GM21576 (cell line): ENCODE data around the gene SLC19A1.
"Not testable (repeated sequence)": the region's sequence is repeated elsewhere in the genome, so short reads cannot be mapped to it uniquely, and the experiment has no call there.

Experiments
- ATAC-seq: cut with Tn5 transposase; IDR thresholded peaks from one replicate; pipeline ENCODE4 v1.9.1; 2021; ENCODE audit warnings: mild to moderate bottlenecking, moderate library complexity; ENCODE audit not compliant: unreplicated experiment

SLC19A1 gene

GRCh38 chr21:45577801-45578175 lies 35.5 kb upstream of the SLC19A1 start:
- no peak for ATAC-seq

DNA sequence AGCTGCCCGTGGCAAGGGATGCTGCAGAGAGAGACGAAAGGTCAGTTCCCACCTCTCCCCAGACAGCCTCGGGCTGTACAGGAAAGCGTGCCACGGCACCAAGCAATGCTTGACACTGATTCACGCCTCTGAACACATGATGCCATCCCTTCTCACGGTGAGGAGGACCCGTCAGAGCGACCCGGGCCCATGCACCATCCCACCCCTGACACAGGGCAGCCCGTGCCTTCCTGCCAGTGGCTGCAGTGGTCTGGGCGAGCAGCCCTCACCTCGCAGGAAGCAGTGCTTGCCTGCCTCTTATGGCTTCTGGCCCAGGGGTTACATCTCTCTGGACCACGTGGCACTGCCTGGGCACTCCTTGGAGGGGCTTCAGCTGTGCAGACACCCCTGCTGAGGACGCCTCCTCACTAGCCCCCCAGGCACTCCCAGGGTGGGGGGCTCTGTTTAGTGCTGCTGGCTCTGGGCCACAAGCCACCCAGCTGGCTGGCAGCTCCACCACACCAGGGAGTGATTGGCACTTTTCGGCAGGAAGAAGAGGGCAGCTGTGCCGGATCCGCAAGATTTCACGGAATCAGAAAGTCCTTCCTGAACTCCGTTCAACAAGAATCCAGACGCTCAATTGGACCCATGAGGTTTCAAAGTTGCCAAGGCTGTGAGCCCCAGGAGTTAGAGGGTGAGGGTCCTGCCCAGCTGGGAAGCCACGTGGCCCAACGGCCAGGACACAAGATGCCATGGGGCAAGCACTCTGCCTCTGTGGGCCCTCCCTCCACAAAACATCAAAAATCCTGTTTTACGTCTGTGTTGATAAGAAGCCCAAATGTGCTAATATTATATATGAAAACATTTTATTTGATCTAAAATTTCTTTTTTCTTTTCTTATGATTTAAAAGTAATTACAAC lies 34.8 kb upstream of the SLC19A1 start:
- no peak for ATAC-seq

DNA sequence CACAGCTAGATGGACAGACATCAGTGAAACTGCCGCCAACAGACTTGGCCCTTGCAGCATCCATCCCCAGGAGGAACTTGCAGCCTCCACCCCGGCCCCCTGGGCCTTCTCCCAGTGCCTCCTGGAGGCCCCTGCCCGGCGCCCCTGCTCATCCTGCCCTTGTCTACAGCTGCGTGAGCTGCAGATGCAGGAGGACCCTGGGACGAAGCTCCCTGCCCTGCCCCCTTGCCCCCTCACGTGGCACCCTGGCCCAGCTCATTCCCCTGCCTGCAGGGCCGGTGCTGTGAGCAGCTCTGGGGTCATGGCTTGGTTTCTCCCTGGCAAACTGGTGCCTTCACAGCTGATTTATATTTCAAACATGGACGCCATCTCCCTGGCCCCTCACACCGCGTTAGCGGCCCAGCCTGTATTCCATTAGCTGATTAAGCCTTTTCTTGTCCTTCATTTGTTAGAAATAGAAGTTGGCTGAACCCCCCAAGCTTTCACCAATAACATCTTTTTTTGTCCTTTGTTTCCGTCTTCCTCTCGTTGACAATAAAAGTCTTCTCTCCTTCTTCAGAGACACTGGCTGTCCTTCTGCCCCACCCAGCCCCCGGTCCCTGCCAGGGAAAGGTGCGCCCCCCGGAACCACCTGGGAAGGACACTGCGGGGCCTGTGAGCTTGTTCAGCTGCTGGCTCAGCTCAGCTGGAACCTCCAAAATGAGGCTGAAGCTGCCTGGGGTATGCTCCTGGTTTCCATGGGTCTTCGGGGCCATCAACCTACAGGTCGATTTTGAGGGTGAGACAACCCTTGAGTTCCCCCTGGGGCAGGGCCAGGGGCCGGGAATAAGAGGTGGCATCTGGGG lies 34.0 kb upstream of the SLC19A1 start:
- no peak for ATAC-seq

DNA sequence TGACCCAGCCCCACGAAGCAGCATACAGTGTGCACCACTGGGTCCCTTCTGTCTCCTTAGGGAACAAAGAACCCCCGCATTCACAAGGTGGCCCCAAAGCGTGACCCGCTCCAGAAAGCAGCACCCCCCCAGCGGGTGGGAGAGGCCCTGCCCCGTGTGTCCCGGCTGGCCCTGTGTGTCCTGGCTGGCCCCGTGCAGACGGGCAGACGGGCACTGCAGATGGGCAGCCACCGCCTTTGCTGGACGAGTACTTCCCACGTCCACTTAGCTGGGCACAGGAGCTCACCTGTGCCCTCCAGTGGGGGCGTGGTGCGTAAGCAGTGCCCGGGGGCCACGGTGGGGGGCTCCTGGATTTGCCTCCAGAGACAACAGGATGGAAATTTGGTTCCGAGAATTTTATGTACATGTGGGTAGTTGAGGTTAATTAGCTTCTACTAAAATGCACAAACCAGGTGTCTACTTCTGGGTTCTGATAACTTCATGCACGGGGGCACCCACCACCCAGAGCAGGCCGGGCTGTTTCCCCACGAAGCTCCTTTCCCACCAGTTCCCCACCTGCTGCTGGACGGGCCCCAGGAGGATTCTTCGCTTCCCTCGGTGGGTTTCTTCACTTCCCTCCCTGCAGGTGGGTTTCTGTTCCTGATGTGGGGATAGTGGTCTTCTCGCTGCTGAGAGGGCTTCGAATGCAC lies 33.2 kb upstream of the SLC19A1 start:
- no peak for ATAC-seq

GRCh38 chr21:45574691-45575090 lies 32.5 kb upstream of the SLC19A1 start:
- ATAC-seq = no peak

GRCh38 chr21:45574081-45574501 lies 31.9 kb upstream of the SLC19A1 start:
- ATAC-seq = no peak

GRCh38 chr21:45573452-45574035 lies 31.3 kb upstream of the SLC19A1 start:
- no peak for ATAC-seq

DNA sequence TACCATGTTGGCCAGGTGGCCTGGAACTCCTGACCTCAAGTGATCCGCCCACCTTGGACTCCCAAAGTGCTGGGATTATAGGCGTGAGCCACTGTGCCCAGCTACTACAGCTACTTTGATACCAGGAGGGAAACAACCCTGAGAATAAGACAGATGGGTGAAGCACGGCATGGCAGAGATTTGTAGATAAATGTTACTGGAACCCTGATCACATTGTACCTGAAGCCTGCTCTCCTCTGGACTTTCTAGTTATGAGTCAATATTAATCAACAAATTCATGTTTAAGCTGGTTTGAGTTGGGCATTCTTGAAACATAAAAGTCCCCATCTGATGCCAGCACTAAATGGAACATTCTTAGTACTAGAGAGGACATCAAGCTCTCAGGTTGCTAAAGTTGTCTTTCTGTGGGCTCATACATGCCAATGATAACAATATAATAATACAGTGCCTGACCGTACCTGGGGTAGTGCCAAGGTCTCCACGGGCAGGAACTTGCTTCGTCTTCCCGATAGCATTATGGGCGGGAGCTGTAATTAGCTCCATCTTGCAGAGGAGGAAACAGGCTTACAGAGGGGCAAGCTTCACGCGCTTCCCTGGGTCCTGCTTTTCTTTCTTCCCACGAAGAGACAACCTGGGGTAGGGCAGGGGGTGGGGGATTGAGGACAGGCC lies 30.7 kb upstream of the SLC19A1 start:
- ATAC-seq = no peak

DNA sequence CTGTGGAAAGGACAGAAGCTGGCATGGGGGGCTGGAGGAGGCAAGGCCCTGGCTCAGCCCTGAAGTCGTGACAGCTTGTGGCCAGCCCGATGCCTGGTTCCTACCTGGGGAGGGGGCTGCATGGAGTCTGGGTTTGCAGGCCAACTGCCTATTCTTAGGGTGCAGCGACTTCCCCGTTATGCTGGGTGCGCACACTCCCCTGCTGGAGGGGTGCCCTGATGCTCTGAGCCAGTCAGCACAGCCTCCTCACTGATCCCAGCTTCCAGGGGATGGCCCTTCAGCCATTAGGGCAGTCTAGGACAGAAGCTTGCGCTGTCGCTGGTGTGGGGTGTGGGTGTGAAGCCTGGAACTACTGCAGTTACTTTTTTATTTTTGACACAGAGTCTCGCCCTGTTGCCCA lies 30.0 kb upstream of the SLC19A1 start:
- no peak for ATAC-seq

DNA sequence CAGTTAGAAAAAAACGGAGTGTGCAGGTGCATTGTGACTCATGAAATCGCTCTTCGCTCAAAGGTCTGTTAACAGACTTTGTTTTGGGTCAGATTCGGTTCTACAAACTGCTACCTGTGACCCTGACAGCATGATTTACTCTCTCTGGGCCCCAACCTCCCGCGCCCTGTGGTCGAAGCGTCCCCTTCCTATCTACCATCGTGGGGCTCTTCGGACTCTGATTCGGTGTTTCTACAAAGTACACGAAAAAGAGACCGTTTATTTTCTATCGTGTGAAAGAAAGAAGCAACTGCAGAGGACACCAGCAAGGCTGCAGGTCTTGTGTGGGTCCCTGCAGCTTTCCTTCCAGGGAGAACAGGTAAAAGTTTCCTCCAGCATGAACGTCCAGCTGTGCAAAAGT lies 29.4 kb upstream of the SLC19A1 start:
- no peak for ATAC-seq

DNA sequence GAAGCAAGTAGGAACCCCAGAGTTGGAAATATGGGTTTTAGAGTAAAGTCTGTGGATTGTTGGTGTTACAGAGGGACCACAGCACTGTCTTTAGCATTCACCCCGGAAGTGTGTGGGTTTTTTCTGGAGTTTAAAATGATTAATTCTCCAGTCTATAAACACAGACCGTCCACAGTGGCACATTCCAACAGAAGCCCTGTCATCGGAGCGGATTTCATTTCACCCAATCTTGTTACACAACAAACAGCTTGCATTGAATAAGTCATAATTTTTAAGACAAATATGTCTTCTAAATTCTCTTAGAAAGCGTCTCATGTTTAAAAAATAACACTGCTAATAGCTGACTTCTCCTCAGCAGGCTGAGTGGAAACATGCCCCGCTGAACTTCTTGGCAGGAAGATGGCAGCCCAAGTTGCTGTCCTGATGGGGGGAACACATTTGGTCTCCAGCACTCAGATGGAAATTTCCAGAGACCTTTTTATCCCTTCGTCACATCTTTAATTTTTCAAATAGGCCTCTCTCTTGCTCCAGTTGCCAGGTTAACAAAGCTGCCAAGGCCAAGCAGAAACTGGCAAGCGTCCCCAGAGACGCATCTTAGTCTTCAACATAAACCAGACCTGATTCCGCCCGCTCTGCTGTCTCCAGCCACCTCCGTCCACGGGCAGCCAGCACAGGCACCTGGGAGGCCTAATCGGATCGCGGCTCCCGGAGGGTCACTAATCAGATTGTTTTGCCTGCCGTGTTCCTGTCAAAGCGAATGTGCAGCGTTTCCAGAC lies 28.8 kb upstream of the SLC19A1 start:
- ATAC-seq = no peak

DNA sequence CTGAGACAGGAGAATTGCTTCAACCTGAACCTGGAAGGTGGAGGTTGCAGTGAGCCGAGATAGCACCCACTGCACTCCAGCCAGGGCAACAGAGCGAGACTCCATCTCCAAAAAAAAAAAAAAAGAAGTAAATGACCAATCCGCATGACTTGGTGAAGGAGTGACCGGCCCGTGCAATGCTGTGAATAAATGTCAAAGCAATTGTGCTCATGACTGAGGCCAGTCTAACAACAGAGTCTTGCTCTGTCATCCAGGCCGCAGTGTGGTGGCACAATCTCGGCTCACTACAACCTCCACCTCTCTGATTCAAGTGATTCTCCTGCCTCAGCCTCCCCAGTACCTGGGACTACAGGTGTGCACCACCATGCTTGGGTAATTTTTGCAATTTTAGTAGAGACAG lies 27.8 kb upstream of the SLC19A1 start:
- no peak for ATAC-seq

DNA sequence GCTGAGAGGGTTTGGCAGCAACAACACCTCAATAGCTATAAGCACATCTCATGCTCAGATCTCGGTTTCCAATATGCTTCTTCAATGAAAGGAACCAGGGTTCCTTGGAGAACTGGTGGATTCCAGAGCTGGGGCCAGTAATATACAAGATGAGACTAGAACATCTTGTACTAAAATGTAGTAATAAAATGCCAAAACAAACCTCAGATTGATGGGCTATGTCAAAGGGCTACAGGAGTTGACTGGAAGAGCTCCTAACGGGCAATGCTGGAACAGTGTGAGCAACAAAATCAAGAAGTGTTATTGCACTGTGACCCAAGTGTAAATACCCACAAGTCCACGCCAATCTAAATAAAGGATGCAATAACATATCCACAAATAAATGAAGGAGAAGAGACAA lies 26.1 kb upstream of the SLC19A1 start:
- no peak for ATAC-seq

GRCh38 chr21:45564137-45564536 lies 21.9 kb upstream of the SLC19A1 start:
- not testable (repeated sequence) for ATAC-seq

- no peak for ATAC-seq
Measured at GRCh38 chr21:45562965-45563364, 20.7 kb upstream of the SLC19A1 start.

- no peak for ATAC-seq
Measured at GRCh38 chr21:45562402-45562801, 20.2 kb upstream of the SLC19A1 start.

DNA sequence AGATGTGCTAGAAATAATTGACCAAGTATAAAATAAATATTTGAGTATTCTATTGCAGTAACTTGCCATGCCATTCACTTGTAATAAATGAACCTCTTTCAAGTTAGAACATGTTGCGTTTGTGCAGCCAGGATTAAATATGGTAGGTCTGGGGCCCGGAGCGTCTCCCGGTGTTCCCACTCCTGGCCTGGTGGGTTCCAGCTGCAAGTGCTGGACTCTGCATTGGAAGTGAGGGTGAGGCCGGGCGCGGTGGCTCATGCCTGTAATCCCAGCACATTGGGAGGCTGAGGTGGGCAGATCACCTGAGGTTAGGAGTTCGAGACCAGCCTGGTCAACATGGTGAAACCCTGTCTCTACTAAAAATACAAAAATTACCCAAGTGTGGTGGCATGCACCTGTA lies 19.0 kb upstream of the SLC19A1 start:
- not testable (repeated sequence) for ATAC-seq

- no peak for ATAC-seq
Measured at GRCh38 chr21:45560106-45561021, 18.1 kb upstream of the SLC19A1 start.
